Activated CD4-positive, alpha-beta memory T cell treated with anti-CD3 and anti-CD28 coated beads for 36 hours (primary cell): ENCODE data around the gene BTNL8. TPM values are rescaled to one million over a fixed set of nuclear protein-coding genes. Genes with fewer than 3 reads are reported as not detected.
"Not testable (repeated sequence)": the region's sequence is repeated elsewhere in the genome, so short reads cannot be mapped to it uniquely, and the experiment has no call there.

ENCODE experiments used
- CTCF ChIA-PET: fragments of 350-600 bp; sonication (Branson Sonifier 250); formaldehyde crosslinking; loops from one replicate; lab custom pipeline; 2021; ENCODE audit warnings: antibody characterized with exemption, inconsistent platforms; lab: Charles Lee
- POLR2A ChIA-PET: fragments of 350-600 bp; sonication (Branson Sonifier 250); formaldehyde crosslinking; loops from one replicate; lab custom pipeline; 2021; ENCODE audit warnings: antibody characterized with exemption; lab: Charles Lee
- DNase-seq: peaks from one replicate; pipeline ENCODE4 v3.0.0-alpha.2; 2020
- H3K27ac Mint-ChIP-seq: one replicate; pipeline ENCODE4 v1.8.0; 2021; ENCODE audit warnings: mixed read lengths
- H3K27me3 Mint-ChIP-seq: one replicate; pipeline ENCODE4 v1.8.0; 2021; ENCODE audit warnings: mixed read lengths
- H3K36me3 Mint-ChIP-seq: one replicate; pipeline ENCODE4 v1.8.0; 2021; ENCODE audit warnings: mixed read lengths
- H3K4me1 Mint-ChIP-seq: one replicate; pipeline ENCODE4 v1.8.0; 2021; ENCODE audit warnings: low read depth, mixed read lengths
- H3K4me3 Mint-ChIP-seq: one replicate; pipeline ENCODE4 v1.8.0; 2021; ENCODE audit warnings: mild to moderate bottlenecking, mixed read lengths
- H3K9me3 Mint-ChIP-seq: one replicate; pipeline ENCODE4 v1.8.0; 2021; ENCODE audit warnings: mixed read lengths
- intact Hi-C: fragments of 100-400 bp; cut with micrococcal nuclease; formaldehyde crosslinking; loops from one replicate; pipeline ENCODE4 v1.15.1; 2023
- total RNA-seq, 2 experiments: library from RNA; stranded (reverse); gene quantifications; one replicate each; pipeline ENCODE4 v1.2.3, GENCODE V29; 2021

Gene BTNL8
- total RNA-seq, 2 experiments from 2014 or later, result not detected

DNA sequence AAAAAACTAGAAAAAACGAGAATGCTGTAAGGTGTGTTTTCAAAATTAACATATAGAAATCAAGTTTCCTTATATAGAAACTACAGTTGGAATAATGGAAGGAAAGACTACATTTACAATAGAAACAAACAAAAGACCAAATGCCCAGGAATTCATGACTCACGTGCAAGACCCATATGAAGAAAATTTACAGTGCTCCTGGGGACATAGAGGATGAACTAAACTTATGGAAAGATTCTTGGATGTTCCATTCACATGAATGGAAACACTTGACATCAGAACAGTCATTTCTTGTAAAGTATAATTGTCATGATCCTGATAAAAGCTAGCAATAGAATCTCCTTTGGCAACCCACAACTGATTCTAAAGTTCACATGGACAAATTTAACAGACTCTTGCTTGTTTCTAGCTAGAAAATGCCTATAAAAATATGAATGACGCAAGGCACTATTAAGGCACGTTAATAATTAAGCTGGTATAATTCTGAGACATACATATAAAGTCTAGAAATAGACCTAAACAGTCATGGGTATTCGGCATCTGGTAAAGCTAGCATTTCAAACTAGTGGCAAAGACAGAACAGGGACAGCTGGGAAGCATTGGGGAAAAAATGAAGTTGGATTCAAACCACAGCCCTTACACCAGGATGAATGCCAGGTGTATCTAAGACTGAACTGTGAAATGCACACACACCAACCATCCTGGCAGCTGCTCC is 32.8 kb upstream of the BTNL8 start:
- Mint-ChIP-seq H3K4me1 (peaks cover 2% of the 10 kb centered on the region), H3K27ac (no peak overlapping the region), H3K4me3 (no peak overlapping the region), H3K9me3 (no peaks in the 10 kb centered on the region), H3K27me3 (peaks cover 3% of the 10 kb centered on the region), H3K36me3 (no peaks in the 10 kb centered on the region)
- CTCF ChIA-PET, result interaction anchor here (0.6 to 0.8 kb wide), 3 partner anchors 40 to 160 kb away, joined by 3 to 5 read pairs (median 3); no protein-coding TSS in a partner anchor
- POLR2A ChIA-PET, result no interaction called here
- intact Hi-C loops, result loop anchor here (10.0 kb wide), 1 partner anchor 189 kb away; no protein-coding TSS in a partner anchor
- no peak for DNase-seq

DNA sequence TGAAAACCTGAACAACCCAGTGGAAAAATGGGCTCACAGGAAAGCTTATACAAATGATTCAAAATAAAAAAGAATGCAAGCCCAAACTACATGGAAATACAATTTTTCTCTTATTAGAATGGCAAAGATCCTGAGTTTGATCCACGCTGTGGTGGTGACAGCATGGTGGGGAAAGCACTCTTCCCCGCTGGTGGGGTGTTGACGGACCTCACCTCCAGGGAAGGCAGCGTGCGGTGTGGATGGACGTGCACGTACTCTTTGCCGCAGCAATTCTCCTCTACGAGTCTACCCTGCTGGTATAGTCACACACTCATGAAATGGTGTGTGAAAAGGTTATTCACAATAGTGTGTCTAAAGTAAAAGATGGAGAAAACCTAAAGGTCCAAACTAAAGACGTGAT is 32.0 kb upstream of the BTNL8 start:
- H3K4me3 Mint-ChIP-seq, result no peak overlapping the region
- POLR2A ChIA-PET, result no interaction called here
- intact Hi-C loops, result loop anchor here (10.0 kb wide), 1 partner anchor 188 kb away; no protein-coding TSS in a partner anchor
- H3K27ac Mint-ChIP-seq, result no peak overlapping the region
- CTCF ChIA-PET, result interaction anchor here (0.6 to 1.4 kb wide), 3 partner anchors 41 to 161 kb away, joined by 3 to 4 read pairs (median 3); no protein-coding TSS in a partner anchor
- no peak for DNase-seq
- peaks cover 3% of the 10 kb centered on the region for H3K27me3 Mint-ChIP-seq
- H3K9me3 Mint-ChIP-seq, result no peaks in the 10 kb centered on the region
- H3K36me3 Mint-ChIP-seq, result no peaks in the 10 kb centered on the region
- peaks cover 2% of the 10 kb centered on the region for H3K4me1 Mint-ChIP-seq

DNA sequence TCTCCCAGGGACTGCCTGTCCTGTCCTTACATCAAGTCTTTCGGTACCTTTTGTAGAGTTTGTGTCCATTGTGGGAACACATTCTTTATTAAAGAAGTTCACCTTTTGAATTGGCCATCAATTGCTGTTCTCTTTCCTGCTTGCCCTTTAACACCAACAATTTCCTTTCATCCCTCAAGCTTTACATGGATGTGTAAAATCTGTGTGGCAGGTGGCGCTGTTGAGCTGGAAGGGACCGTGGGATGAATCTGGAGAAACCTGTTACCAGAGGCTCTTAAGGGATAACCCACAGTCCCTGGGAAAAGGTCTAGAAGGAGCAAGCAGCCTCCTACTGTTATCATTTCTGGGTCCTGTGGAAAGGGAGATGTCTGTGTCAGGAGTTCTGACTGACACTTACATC is 30.0 kb upstream of the BTNL8 start:
- Mint-ChIP-seq H3K4me1 (peaks cover 2% of the 10 kb centered on the region), H3K9me3 (no peaks in the 10 kb centered on the region), H3K4me3 (no peak overlapping the region), H3K27me3 (peaks cover 3% of the 10 kb centered on the region), H3K27ac (no peak overlapping the region), H3K36me3 (no peaks in the 10 kb centered on the region)
- POLR2A ChIA-PET, result interaction anchor here (1.0 kb wide), 1 partner anchor 62 kb away, joined by 3 read pairs; no protein-coding TSS in a partner anchor
- DNase-seq, result peak; percentile 86
- intact Hi-C loops, result loop anchor here (2.0 to 10.0 kb wide), 2 partner anchors 84 to 186 kb away; no protein-coding TSS in a partner anchor
- CTCF ChIA-PET, result interaction anchor here (0.7 to 2.7 kb wide), 18 partner anchors 9 to 316 kb away, joined by 3 to 11 read pairs (median 4); no protein-coding TSS in a partner anchor

DNA sequence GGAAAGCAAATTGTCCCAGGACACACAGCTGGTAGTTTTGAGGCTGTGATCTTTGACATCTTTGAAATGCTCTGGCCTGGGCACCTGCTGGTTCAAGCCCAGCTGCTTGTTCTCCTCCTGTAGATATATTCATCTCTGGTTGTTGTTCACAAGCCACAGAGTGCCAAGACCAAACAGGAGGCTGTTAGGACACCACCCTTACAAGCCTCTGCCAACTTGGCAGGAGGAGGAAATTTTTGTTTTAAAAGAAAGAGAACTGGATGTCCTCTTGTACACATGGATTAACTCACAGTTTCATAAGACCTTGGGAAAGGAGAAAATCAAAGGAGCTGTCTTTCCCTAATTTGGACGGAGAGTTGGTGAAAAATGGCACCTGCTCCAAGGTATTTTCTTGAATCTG is 29.4 kb upstream of the BTNL8 start:
- Mint-ChIP-seq H3K27me3 (peaks cover 3% of the 10 kb centered on the region), H3K27ac (no peak overlapping the region), H3K4me3 (no peak overlapping the region), H3K4me1 (peaks cover 4% of the 10 kb centered on the region), H3K9me3 (no peaks in the 10 kb centered on the region), H3K36me3 (no peaks in the 10 kb centered on the region)
- CTCF ChIA-PET, result interaction anchor here (0.7 to 2.7 kb wide), 12 partner anchors 9 to 89 kb away, joined by 3 to 11 read pairs (median 4); no protein-coding TSS in a partner anchor
- intact Hi-C loops, result loop anchor here (2.0 to 10.0 kb wide), 2 partner anchors 85 to 185 kb away; no protein-coding TSS in a partner anchor
- DNase-seq, result no peak
- POLR2A ChIA-PET, result interaction anchor here (1.0 kb wide), 1 partner anchor 63 kb away, joined by 3 read pairs; no protein-coding TSS in a partner anchor

DNA sequence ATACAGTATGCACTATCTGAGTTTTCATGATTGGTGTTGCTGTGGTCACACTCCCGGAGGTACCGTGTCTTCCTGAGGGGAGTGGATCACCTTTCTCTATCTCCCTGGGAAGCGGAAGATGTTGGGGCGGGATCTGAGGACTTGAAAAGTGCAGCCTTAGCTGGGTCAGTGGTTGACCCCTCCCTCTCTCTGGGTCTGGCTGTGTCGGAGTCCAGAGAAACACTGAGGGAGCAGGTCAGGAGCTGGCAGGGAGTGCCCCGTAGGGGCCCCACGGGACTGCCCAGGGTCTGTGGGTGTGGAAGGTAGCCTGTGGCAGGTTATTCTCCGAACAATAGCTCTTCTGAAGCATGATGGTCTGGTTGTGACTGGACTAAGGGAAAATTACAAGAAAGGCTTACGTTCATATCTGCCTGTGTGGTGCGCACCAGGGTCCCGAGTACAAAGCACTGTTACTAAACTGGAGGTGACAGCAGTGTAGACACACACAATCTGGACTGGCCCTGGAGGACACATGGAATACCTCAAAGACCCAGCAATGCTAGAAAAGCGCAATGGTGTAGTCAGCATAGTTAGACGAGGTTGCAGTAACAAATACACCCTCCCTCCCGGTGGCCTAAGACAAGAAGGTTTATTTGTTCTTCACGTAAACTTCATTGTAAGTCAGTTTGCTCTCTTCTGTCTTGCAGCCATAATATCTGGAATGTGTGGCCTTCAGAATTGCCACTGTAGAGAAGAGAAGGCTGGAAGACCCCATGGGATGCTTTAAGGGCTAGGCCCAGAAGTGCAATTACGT is 28.5 kb upstream of the BTNL8 start:
- Mint-ChIP-seq H3K9me3 (no peaks in the 10 kb centered on the region), H3K27me3 (peaks cover 3% of the 10 kb centered on the region), H3K36me3 (no peaks in the 10 kb centered on the region), H3K4me1 (peaks cover 4% of the 10 kb centered on the region), H3K4me3 (no peak overlapping the region), H3K27ac (no peak overlapping the region)
- ChIA-PET CTCF (interaction anchor here (0.8 to 2.7 kb wide), 3 partner anchors 23 to 86 kb away, joined by 3 to 11 read pairs (median 9); no protein-coding TSS in a partner anchor), POLR2A (no interaction called here)
- intact Hi-C loops, result no loop called here
- DNase-seq, result no peak

DNA sequence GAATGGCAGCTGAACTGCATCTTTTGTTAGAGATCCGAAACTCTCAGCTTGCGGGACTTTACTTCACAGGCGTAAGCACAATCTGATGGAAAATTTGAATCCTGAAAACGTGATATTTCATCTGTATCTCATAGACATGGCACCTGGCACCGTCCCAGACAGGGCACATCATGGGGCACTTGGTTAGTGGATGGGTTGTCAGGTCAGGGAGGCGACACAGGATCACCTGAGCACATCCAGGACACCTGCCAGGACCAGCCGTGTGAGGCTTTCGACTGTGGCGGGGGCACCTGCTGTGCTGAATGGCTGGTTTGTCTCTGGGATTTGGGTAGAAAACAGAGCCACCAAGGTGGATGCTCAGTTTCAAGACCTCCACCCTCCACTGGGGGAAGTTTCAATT is 26.5 kb upstream of the BTNL8 start:
- DNase-seq, result no peak
- ChIA-PET CTCF (no interaction called here), POLR2A (no interaction called here)
- H3K4me1 Mint-ChIP-seq, result peaks cover 4% of the 10 kb centered on the region
- H3K27me3 Mint-ChIP-seq, result no peaks in the 10 kb centered on the region
- no peak overlapping the region for H3K4me3 Mint-ChIP-seq
- H3K9me3 Mint-ChIP-seq, result no peaks in the 10 kb centered on the region
- intact Hi-C loops, result no loop called here
- H3K27ac Mint-ChIP-seq, result no peak overlapping the region
- no peaks in the 10 kb centered on the region for H3K36me3 Mint-ChIP-seq

DNA sequence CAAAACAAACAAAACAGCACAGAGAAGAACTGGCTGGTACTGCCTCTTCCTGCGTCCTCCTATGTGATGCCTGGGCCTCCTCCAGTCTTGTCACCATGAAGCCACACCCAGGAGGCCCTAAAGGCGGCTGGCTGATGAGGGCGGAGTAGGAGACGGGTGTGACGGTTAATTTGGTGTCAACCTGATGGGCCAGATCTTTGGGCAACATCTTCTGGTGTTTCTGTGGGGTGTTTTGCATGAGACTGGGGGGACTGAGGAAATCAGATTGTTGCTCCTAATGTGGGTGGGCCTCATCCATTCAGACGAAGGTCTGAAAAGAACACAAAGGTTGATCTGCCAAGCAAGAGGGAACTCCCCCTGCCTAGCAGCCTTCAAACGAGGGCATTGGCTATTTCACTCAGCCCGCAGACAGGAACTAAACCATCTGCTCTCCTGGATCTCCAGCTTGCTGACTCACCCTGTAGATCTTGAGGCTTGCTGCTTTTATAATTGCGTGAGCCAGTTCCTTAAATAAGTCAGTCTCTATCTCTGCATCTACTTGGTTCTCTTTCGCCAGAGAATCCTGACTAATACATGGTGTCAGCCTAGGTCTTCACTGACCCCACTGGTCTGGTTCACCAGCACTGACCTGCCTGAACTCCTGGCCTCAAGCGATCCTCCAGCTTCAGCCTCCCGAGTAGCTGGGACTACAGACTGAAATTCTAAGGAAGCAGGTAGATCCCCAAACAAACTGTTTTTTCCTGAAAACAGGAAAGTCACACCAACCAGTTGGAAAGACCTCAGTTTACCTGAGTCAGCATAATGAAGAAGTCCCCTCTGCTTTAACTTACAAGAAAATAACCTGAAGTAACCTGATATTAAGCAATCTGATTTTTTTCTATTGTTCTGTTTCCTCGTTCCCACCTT is 25.1 kb upstream of the BTNL8 start:
- intact Hi-C loops, result no loop called here
- POLR2A ChIA-PET, result no interaction called here
- peak; percentile 42 for DNase-seq
- H3K4me3 Mint-ChIP-seq, result no peak overlapping the region
- CTCF ChIA-PET, result interaction anchor here (0.5 kb wide), 1 partner anchor 584 kb away, joined by 3 read pairs; no protein-coding TSS in a partner anchor
- peak overlapping the region; percentile 35 for H3K27ac Mint-ChIP-seq
- H3K27me3 Mint-ChIP-seq, result no peaks in the 10 kb centered on the region
- no peaks in the 10 kb centered on the region for H3K36me3 Mint-ChIP-seq
- no peaks in the 10 kb centered on the region for H3K9me3 Mint-ChIP-seq
- peaks cover 3% of the 10 kb centered on the region for H3K4me1 Mint-ChIP-seq

DNA sequence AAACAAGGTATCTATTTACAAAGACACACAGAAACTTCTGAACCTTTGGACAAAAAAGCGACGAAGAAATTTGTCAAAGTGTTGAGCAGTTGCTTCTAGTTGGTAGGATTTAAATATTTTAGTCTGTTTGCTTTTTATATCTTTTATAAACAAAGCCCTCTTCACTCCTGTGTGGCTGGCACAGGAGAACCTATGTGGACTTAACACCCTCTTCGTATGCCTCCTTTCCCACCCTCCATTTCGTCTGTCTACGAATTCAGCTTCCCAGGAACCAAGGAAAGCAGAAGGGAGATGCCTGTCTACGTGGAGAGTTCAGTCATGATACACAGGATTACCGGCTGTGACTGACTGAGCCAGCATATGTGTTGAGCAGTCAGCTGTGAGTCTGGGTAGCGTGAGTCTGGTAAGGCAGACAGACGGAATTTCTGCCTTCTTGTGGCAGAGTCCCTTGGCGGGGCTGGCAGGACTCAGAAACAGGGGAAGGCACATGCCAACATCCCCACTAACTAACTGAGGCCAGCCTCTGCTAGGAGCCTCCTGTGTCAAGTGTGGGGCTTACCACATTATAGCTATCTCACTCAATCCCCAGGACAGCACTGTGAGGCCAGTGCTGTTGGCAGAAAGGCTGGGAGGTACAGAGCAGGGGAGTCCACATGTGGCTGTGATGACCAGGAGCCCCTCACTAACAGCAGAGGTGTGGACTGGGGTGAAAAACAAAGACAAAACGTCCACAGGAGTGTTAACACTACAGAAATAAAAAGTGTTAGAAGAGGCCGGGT is 24.0 kb upstream of the BTNL8 start:
- Mint-ChIP-seq H3K27ac (no peak overlapping the region), H3K9me3 (no peaks in the 10 kb centered on the region), H3K4me1 (peaks cover 2% of the 10 kb centered on the region), H3K27me3 (no peaks in the 10 kb centered on the region), H3K4me3 (no peak overlapping the region), H3K36me3 (no peaks in the 10 kb centered on the region)
- ChIA-PET POLR2A (no interaction called here), CTCF (no interaction called here)
- intact Hi-C loops, result no loop called here
- no peak for DNase-seq

DNA sequence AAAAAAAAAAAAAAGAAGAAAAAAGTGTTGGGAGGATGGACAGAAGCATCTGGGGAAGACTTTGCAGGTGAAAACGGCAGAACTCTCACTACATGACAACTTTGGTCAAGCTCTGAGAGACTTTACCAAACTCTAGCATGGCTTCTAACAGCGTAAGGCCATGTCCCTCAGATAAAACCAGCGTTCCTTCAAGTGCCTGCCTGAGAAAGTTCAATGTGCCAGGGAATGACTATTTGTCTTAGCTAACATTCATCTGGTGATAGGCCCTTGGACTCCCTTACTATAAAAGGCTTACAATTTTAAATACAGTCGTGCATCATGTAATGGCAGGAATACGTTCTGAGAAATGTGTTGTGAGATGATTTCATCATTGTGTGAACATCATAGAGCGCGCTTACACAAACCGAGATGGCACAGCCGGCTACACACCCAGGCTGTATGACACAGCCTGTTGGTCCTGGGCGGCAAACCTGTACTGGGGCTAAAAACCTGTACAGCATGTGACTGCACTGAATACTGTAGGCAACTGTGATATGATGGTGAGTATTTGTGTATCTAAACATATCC is 23.0 kb upstream of the BTNL8 start:
- Mint-ChIP-seq H3K4me3 (no peak overlapping the region), H3K9me3 (no peaks in the 10 kb centered on the region), H3K27me3 (no peaks in the 10 kb centered on the region), H3K4me1 (peaks cover 2% of the 10 kb centered on the region), H3K27ac (no peak overlapping the region), H3K36me3 (no peaks in the 10 kb centered on the region)
- ChIA-PET CTCF (no interaction called here), POLR2A (no interaction called here)
- no peak for DNase-seq
- intact Hi-C loops, result no loop called here

DNA sequence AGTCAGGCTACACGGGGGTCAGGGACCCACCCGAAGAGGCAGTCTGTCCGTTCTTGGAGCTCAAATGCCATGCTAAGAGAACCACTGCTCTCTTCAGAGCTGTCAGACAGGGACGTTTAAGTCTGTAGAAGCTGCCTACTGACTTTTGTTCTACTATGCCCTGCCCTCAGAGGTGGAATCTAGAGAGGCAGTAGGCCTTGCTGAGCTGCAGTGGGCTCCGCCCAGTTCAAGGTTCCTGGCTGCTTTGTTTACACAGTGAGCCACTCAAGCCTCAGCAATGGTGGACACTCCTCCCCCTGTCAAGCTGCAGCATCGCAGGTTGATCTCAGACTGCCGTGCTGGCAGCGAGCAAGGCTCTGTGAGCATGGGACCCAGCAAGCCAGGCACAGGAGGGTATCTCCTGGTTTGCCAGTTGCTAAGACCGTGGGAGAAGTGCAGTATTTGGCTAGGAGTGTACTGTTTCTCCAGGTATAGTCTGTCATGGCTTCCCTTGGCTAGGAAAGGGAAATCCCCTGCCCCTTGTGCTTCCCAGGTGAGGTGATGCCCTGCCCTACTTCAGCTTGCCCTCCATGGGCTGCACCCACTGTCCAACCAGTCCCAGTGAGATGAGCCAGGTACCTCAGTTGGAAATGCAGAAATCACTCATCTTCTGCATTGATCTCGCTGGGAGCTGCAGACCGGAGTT is 13.0 kb upstream of the BTNL8 start:
- intact Hi-C loops, DNase-seq, POLR2A ChIA-PET, H3K27ac Mint-ChIP-seq, H3K4me1 Mint-ChIP-seq, H3K9me3 Mint-ChIP-seq, H3K4me3 Mint-ChIP-seq, H3K36me3 Mint-ChIP-seq, CTCF ChIA-PET: not testable (repeated sequence)
- peaks cover 38% of the 10 kb centered on the region for H3K27me3 Mint-ChIP-seq
